Measurements from ENCODE around the gene TSPAN11.
"Not testable (repeated sequence)": the region's sequence is repeated elsewhere in the genome, so short reads cannot be mapped to it uniquely, and the experiment has no call there.

DNA sequence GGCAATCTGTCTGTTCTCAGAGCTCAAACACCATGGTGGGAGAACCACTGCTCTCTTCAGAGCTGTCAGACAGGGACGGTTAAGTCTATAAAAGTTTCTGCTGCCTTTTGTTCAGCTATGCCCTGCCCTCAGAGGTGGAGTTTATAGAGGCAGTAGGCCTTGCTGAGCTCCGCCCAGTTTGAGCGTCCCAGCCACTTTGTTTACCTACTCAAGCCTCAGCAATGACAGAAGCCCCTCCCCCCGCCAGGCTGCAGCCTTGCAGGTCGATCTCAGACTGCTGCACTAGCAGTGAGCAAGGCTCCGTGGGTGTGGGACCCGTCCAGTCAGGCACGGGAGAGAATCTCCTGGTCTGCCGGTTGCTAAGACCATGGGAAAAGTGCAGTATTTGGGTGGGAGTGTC, 32.0 kb upstream of the TSPAN11 start:
- TF ChIP-seq EZH2 (IDR thresholded peaks at IDR 0.05); POLR2AphosphoS5 (IDR thresholded peaks at IDR 0.05; ENCODE audit: borderline replicate concordance, low read depth, low read length); FOXP2 (optimal IDR thresholded peaks at IDR 0.05; ENCODE audit: control extremely low read depth, extremely low read length, insufficient read depth): not testable (repeated sequence)
